CD4-positive, alpha-beta T cell treated with Interleukin-12 subunit alpha and Interleukin-12 subunit beta, for 1 hour (primary cell): ENCODE results near the gene MYBBP1A.
"Not testable (repeated sequence)": the region's sequence is repeated elsewhere in the genome, so short reads cannot be mapped to it uniquely, and the experiment has no call there.

Experiments used
- DNase-seq: peaks from one replicate; pipeline ENCODE4 v3.0.0-alpha.2; 2020

Gene MYBBP1A, protein sequence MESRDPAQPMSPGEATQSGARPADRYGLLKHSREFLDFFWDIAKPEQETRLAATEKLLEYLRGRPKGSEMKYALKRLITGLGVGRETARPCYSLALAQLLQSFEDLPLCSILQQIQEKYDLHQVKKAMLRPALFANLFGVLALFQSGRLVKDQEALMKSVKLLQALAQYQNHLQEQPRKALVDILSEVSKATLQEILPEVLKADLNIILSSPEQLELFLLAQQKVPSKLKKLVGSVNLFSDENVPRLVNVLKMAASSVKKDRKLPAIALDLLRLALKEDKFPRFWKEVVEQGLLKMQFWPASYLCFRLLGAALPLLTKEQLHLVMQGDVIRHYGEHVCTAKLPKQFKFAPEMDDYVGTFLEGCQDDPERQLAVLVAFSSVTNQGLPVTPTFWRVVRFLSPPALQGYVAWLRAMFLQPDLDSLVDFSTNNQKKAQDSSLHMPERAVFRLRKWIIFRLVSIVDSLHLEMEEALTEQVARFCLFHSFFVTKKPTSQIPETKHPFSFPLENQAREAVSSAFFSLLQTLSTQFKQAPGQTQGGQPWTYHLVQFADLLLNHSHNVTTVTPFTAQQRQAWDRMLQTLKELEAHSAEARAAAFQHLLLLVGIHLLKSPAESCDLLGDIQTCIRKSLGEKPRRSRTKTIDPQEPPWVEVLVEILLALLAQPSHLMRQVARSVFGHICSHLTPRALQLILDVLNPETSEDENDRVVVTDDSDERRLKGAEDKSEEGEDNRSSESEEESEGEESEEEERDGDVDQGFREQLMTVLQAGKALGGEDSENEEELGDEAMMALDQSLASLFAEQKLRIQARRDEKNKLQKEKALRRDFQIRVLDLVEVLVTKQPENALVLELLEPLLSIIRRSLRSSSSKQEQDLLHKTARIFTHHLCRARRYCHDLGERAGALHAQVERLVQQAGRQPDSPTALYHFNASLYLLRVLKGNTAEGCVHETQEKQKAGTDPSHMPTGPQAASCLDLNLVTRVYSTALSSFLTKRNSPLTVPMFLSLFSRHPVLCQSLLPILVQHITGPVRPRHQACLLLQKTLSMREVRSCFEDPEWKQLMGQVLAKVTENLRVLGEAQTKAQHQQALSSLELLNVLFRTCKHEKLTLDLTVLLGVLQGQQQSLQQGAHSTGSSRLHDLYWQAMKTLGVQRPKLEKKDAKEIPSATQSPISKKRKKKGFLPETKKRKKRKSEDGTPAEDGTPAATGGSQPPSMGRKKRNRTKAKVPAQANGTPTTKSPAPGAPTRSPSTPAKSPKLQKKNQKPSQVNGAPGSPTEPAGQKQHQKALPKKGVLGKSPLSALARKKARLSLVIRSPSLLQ (N-terminal part only)

DNA sequence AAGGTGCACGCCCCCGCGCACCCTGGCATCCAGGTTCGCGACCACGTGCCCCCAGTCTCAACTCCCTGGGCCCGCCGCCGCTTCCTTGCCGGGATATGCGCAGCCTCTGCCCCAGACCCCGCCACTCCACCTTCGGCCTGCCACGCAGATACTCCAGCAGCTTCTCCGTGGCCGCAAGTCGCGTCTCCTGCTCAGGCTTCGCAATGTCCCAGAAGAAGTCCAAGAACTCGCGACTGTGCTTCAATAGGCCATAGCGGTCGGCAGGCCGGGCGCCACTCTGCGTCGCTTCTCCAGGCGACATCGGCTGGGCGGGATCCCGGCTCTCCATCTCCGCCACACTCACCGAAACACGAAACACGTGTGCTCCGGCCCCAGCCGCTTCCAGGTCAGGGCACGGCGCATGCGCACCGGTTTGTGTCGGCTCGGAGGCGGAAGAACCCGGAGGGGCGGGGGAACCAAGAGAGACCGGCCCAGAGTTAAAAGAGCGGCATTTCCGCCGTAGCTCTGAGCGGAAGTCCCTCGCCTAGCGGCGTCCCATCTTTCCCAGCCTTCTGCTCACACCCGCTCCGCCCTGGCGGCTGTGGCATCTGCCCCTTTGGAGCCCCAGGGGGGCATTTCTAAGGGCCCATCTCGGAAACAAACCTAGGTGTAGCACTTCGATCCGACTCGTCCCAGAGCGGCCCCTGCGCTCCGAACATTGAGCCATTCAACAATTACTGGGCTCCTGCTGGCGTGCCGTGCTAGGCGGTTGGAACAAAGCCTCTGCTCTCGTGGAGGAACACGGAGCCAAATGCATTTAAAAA lies at the start of gene MYBBP1A:
MYBBP1A (minus strand) TSS at position 388 of the 803 bp plus-strand sequence; CDS start at position 328, 60 bp downstream.
- DNase-seq = peak; percentile 97

DNA sequence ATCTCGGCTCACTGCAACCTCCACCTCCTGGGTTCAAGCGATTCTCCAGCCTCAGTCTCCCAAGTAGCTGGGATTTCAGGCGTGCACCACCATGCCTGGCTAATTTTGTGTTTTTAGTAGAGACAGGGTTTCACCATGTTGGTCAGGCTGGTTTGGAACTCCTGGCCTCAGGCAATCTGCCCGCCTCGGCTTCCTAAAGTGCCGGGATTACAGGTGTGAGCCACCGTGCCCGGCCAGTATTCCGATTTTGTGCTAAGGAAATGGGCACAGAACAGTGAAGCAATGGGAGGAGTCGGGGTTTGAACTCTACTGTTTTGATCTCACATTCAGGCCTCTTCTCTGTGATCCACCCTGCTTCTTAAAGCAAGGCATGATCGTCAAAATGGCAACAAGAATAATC lies 49.6 kb upstream of the MYBBP1A start:
- DNase-seq = not testable (repeated sequence)

DNA sequence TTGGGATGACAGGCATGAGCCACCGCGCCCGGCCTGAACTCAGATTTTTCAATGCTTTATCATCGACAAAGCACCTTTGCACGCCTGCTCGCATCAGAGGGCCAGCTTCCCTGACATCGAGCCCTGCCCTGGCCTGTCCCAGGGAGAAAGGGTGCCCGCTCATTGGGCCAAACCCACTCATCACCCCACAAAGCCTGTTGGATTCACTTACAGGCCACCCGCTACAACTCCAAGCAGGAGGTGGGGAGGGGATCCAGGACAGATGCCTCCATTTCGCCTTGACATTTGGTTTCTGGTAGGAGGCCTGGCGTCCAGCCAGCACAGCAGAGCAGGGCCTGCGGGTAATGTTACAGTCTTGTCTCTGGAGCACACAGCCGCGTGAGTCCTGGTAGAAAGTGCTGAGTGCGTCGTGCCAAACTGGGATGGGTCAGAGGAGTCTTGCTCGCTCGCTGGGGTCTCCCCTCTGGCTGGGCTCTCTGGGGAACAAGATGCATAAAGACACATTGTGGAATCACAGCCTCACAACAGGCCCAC lies 49.0 kb upstream of the MYBBP1A start:
- DNase-seq = no peak

DNA sequence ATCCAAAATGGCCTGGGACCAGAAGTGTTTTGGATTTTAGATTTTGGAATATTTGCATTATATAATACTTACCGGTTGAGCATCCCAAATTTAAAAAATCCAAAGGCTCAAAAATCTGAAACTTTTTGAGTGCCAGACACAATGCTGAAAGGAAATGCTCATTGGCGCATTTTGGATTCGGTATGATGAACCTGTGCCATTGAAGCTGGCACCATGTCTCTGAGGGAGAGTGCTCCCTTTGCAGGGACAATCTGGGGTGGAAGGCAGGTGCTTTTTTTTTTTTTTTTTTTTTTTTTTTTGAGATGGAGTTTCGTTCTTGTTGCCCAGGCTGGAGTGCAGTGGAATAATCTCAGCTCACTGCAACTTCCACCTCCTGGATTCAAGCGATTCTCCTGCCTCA lies 46.9 kb upstream of the MYBBP1A start:
- no peak for DNase-seq

DNA sequence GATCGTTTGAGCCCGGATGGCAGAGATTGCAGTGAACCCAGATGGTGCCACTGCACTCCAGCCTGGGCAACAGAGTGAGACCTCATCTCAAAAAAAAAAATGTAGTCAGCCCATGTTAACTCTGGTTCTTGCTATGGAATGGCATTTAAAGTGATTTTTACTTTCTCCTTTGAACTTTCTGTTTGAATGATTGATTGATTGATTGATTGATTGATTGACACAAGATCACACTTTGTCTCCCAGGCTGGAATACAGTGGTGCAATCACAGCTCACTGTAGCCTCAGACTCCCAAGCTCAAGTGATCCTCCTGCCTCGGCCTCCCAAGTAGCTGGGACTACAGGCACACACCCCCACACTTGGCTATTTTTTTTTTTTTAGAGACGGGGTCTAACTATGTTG lies 46.1 kb upstream of the MYBBP1A start:
- DNase-seq = no peak

DNA sequence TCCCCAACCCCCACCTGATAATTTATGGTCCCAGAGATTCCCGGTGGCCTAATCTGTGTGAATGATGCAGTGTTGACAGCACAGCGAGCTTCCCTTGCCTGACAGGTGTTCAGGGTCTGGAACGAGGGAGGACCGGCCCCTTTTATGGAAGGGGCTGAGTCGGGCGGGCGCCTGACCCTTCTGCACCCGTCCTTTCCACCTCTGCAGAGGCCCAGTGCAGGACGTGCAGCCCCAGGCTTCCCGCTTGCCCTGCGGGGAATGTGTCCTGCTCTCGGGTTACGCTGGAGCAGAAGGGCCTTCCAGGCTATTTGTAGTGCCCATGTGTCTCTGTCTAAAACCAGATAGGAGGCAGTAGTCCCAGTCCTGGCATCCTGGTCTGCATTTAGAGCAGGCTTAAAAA lies 45.4 kb upstream of the MYBBP1A start:
- no peak for DNase-seq

DNA sequence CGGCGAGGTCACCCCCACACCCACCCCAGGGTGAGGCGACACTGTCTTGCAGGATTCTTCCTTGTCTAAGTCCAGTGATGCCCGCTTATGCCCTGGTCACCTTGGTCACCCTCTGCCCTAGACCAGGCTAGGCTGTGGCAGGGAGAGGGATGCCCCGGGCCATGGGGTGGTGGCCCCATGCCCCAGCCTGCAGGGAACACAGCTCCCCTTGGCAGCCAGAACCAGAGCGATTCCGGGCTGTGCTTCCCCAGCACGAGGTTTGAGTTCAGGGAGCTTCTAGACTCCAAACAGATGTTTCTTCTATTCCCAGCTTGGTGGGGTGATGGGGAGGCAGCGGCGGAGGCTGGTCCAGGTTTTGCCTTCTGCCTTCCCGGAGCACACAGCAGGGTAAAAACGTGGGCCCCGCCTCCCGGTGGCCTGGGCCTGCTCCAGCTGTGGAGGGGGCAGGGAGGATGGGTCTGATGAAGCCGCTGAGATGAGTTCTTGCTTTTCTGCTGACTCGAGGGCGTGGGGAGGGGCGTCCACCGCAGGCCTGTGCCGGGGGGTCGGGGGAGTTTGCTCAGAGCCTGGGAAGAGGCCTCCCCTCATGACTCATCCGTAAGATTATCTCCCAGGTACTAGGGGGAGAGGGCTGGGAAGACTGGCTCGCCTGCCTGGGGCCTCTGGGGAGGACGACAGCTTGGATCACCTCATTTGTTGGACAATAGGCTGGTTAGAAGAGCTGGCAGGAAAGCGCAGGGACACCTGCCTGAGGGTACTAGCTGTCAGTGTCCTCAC lies 44.5 kb upstream of the MYBBP1A start:
- DNase-seq = no peak

DNA sequence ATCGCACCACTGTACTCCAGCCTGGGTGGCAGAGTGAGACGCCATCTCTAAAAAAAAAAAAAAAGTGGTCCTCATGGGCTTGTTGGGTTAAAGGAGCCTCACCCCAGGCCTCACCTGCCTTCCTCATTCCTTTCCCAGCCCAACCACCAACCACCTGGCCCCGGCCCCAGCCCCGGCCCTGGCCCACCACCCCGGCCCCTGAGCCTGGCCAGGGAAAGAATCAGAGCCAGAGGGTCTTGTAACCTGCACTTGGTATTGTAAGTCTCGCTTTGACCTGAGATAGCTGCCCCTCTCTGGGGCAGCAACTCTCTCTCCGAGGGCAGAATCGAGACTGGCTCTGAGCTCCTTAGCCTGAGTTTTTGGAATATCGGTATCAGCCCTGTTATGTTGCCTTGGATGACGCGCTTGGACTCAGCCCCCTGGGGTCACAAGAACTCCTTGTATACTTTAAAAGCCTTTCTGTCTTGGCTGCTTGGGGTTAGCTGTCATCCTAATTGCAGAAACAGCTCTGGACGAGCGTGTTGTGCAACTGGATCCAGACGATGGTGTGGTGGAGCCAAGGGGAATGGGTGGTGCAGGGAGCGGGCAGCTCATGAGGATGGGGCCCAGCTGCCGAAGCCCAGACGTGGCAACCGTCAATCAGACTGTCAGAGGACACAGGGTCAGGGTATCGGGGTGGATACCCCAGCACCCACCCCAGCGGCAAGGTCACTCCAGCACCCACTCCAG lies 43.8 kb upstream of the MYBBP1A start:
- DNase-seq = no peak

DNA sequence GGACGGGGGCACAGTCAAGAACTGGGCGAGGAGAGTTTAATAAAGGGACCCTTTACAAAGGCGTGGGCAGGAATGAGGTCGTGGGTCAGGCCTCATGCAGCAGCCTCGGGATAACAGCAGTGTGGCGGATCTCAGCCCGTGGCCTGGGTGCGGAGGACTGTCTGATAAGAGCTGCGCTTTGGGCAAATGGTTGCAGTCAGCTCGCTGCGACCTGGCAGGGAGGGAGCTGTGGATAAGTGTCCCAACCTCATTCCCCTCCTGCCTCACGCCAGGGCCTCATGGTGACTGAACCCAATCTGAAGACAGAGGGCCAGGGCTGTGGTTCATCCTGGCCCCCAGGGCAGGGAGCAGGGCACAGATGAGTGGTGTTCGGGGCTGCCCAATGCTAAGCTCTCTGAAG lies 42.8 kb upstream of the MYBBP1A start:
- no peak for DNase-seq

DNA sequence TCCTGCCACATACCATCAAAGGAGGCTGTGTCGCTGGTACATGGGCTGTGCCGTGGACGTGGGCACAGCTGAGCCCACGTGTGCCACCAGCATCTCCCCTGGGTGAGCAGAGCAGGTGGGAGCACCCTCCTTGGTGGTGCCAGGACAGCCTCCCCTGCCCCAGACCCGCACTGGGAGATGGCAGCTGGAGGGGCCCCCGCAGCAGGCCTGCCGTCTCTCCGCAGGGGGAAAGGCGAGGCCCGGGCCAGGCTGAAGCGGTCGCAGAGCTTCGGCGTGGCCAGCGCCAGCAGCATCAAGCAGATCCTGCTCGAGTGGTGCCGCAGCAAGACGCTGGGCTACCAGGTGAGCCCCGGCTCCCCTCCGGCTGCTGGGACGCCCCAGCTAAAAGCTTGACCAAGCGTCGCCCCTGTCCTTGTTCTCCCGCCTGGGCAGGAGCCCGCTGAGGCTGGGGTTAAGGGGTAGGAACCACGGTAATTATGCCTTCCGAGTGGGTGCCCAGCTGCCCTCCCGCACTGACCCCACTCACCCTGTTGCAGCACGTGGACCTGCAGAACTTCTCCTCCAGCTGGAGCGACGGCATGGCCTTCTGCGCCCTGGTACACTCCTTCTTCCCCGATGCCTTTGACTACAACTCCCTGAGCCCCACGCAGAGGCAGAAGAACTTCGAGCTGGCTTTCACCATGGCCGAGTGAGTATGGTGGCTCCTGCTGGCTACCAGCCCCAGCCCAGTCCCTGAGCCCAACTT lies 41.6 kb upstream of the MYBBP1A start:
- DNase-seq = no peak

DNA sequence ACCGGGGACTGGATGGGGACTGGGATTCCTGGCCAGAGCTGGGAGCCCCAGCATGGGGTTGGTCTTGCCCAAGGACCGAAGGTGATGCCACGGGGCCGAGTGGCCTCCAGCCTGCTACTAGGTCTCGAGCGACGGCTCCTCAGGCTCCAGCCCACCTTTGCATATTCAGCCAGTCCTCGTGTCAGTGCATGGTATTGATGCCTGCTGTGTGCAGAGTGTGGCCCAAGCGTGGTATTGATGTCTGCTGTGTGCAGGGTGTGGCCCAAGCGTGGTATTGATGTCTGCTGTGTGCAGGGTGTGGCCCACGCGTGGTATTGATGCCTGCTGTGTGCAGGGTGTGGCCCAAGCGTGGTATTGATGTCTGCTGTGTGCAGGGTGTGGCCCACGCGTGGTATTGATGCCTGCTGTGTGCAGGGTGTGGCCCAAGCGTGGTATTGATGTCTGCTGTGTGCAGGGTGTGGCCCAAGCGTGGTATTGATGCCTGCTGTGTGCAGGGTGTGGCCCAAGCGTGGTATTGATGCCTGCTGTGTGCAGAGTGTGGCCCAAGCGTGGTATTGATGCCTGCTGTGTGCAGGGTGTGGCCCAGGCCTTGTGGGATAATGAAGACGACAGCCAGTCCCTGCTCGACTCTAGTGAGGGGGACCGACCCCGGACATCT lies 40.6 kb upstream of the MYBBP1A start:
- DNase-seq = not testable (repeated sequence)

DNA sequence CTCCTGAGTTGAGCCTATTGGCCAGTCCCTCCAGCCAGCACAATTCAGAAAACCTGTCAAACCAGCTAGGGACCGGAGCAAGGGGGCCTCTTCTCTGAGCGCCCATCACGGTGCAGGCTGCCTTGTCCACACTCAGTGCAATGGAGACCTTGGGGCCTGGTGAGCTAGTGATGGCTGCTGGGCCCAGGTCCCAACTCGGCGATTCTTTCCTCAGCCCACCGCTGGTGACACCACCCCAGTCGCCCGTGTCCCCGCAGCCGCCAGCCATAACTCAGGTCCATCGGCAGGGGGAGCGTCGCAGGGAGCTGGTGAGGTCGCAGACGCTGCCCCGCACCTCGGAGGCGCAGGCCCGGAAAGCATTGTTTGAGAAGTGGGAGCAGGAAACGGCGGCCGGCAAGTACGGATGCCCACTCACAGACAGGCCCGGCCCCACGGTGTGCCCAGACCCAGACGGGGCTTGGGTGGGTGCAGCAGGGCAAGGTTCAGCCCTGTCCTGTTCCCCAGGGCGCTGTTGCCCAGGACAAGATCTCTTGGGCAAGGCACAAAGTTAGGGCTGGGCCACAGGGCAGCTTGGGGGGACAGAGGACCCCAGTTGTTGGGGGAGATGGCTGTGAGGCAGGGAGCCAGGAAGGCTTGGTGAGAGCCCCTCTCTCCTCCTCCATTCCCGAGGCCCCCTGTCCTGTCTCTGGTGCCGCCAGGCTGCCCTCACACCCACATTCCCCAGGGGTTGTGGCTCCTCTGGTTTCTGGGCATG lies 39.9 kb upstream of the MYBBP1A start:
- DNase-seq = peak; percentile 17

DNA sequence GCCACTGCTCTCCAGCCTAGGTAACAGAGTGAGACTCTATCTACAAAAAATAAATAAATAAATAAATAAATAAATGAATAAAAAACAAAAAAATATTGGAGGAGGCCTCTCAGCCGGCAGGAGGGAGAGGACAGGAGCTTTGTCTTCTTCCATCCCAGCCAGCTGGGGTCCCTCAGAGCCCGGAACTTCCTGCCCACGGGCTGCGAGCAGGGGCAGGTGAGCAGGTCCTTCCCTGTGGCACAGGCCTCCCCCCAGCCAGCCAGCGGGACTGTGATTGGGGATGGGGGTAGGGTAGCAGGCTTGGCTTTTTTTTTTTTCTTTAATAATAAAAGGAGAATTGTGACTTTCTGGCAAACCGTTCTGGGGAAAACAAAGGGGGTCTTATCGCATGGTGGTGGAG lies 39.2 kb upstream of the MYBBP1A start:
- no peak for DNase-seq

DNA sequence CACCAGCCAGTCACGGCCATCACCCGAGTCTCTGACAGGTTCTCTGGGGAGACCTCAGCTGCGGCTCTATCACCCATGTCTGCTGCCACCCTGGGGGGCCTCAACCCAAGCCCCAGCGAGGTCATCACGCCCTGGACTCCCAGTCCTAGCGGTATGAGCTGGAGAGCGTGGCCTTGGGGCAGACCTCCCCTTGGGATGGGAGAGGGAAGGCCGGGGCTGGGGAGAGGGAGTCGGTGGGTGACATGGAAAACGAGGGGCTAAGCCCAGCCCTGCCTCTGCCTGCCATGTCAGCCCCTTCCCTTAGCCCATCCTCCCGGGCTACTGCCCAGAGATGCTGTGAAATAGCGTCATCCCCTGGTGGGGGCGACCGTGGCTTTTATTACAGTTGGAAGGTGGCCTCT lies 37.8 kb upstream of the MYBBP1A start:
- no peak for DNase-seq

DNA sequence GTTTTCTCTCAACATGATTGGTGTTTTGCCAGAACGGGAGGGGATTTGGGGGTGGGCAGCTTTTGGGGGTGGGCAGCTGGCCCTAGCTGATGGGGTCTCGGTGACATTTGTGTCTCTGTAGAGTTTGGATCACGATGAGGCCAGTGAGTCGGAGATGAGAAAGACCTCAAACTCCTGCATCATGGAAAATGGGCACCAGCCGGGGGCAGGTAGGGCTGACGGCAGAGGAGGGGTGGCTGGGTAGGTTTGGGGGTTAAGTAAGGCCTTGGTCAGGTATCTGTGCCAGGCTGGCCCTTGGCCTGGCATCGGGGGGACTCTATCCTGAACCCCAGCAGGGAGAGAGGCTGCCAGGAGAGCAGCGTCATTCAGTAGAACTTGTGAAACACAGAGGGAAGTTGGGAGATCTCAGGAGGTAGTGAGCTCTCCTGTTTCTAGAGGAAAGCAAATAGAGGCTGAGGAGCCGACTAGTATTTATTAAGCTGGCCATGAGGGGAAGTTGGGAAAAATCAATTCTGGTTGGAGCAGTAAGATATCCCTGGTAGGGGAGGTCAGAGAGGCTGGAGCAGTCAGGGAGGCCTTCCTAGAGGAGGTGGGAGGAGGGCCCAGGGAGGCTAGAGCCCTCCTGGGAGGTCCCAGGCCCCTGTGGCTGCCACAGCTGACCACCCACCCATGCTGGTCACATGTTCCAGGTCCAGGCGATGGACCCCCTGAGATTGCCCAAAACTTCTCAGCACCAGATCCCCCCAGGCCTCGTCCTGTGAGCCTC lies 37.2 kb upstream of the MYBBP1A start:
- DNase-seq = no peak

DNA sequence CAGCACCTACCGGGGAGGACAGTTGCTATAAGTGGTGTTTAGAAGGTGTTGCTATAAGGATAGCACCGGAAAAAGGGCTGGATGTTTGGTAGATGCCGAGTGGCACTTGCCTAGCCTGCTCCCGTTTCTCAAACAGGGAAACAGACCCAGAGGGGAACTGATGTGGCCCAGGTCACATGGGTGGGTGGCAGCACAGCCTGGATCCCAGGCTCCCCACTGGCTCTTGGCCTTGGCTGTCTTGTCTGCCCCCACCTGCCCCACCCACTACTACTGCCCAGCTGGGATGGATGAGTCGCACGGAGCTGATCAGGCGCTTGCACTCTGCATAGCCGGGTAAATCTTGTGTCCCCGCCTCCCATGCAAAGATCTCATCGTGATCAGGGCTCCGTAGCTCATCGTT lies 36.3 kb upstream of the MYBBP1A start:
- DNase-seq = no peak

DNA sequence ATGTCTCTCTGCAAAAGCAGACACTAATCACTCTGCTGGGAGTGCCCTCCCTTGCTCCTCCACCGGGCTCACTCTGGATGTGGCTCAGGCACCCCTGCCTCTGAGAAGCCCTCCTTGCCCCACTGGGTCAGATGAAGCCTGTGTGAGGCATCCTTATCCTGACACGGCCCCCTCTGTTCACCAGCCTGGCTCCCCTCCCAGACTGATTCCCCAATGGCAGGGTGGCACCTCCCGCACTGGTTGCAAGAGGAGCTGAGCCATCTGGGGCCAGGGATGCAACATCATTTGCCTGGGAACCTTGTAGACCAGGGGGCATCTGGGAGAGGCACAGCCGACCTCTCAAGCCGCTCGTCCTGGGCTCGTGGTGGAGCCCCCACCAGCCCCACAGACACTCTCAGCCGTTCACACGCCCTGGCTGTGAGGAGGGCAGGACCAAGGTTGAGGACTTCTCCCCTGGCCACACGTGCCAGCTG lies 35.8 kb upstream of the MYBBP1A start:
- no peak for DNase-seq
